H1 (cell line): ENCODE results near the gene PRKCA. TPM values are rescaled to one million over a fixed set of nuclear protein-coding genes. Genes with fewer than 3 reads are reported as not detected.

Source experiments
- CTCF ChIA-PET: fragments of 300-600 bp; sonication (Branson Sonifier 250); formaldehyde crosslinking; loops from one replicate; lab custom pipeline; 2021; ENCODE audit not compliant: partially characterized antibody; lab: Charles Lee
- POLR2A ChIA-PET: fragments of 300-600 bp; sonication (Branson Sonifier 250); formaldehyde crosslinking; loops from one replicate; lab custom pipeline; 2021; ENCODE audit warnings: inconsistent platforms; ENCODE audit not compliant: partially characterized antibody; lab: Charles Lee
- DNase-seq, 2 experiments: peaks; one replicate each; pipeline versions ENCODE4 v3.0.0 to v3.0.0-alpha.2; 2010 to 2022; ENCODE audit warnings: low spot score in 2 of 2, low read depth in 1 of 2, mixed read lengths in 1 of 2
- FAIRE-seq: peaks from 2 replicates; lab custom pipeline; 2011; peaks lifted over from hg19 to GRCh38; lab: Jason Lieb, UNC
- H2AFZ ChIP-seq: 2 replicates; pipeline ENCODE4 v1.8.1; 2012; ENCODE audit warnings: low read length, inconsistent platforms
- H2AK5ac ChIP-seq: 2 replicates; pipeline ENCODE4 v1.6.1; 2013; ENCODE audit warnings: low read depth, low read length
- H2BK120ac ChIP-seq: replicated peaks from 2 replicates; pipeline ENCODE3; 2013; ENCODE audit warnings: low read depth, low read length, inconsistent platforms
- H2BK12ac ChIP-seq: 2 replicates; pipeline ENCODE4 v1.6.1; 2013; ENCODE audit warnings: low read depth, low read length
- H2BK15ac ChIP-seq: 2 replicates; pipeline ENCODE4 v1.6.1; 2013; ENCODE audit warnings: low read length
- H2BK20ac ChIP-seq: 2 replicates; pipeline ENCODE4 v1.6.1; 2013; ENCODE audit warnings: low read length
- H2BK5ac ChIP-seq: 2 replicates; pipeline ENCODE4 v1.6.1; 2013; ENCODE audit warnings: low read depth, low read length
- H3K14ac ChIP-seq: 2 replicates; pipeline ENCODE4 v1.6.1; 2013; ENCODE audit warnings: inconsistent platforms; ENCODE audit not compliant: insufficient read length
- H3K18ac ChIP-seq: 2 replicates; pipeline ENCODE4 v1.6.1; 2013; ENCODE audit warnings: low read length; ENCODE audit errors: extremely low read depth
- H3K23ac ChIP-seq: 2 replicates; pipeline ENCODE4 v1.6.1; 2013; ENCODE audit warnings: inconsistent platforms; ENCODE audit not compliant: insufficient read length
- H3K23me2 ChIP-seq: 2 replicates; pipeline ENCODE4 v1.6.1; 2013; ENCODE audit warnings: low read depth, low read length
- H3K27ac ChIP-seq: 2 replicates; pipeline ENCODE4 v1.6.1; 2011; ENCODE audit warnings: low read depth, low read length, inconsistent platforms
- H3K27me3 ChIP-seq, 4 experiments: replicated peaks in 1 of 4; 1 replicate in 1 of 4; 2 replicates in 3 of 4; pipeline versions ENCODE4 v1.6.1 to v1.8.1; 2011 to 2013; ENCODE audit warnings: low read length in 3 of 4, mild to moderate bottlenecking in 3 of 4, inconsistent platforms in 2 of 4, mixed read lengths in 2 of 4, moderate library complexity in 1 of 4; ENCODE audit not compliant: control insufficient read depth in 3 of 4, insufficient read depth in 3 of 4; ENCODE audit errors: extremely low read depth in 1 of 4
- H3K36me3 ChIP-seq, 4 experiments: 2 replicates each; pipeline versions ENCODE4 v1.6.1 to v1.8.1; 2011 to 2013; ENCODE audit warnings: mild to moderate bottlenecking in 4 of 4, low read length in 3 of 4, moderate library complexity in 2 of 4, control low read depth in 1 of 4, inconsistent platforms in 1 of 4; ENCODE audit not compliant: insufficient read depth in 4 of 4, control insufficient read depth in 2 of 4
- H3K4ac ChIP-seq: replicated peaks from 2 replicates; pipeline ENCODE3; 2013; ENCODE audit warnings: low read length, low read depth, mixed read lengths, inconsistent platforms; ENCODE audit not compliant: insufficient read length
- H3K4me1 ChIP-seq, 4 experiments: replicated peaks in 1 of 4; 1 replicate in 1 of 4; 2 replicates in 3 of 4; pipeline versions ENCODE4 v1.6.1 to v1.8.1; 2011 to 2013; ENCODE audit warnings: low read length in 3 of 4, inconsistent platforms in 2 of 4, mixed read lengths in 1 of 4; ENCODE audit not compliant: insufficient read depth in 4 of 4, control insufficient read depth in 3 of 4
- H3K4me2 ChIP-seq, 2 experiments: 2 replicates each; pipeline versions ENCODE4 v1.6.1 to v1.8.1; 2011 to 2013; ENCODE audit warnings: low read depth in 2 of 2, low read length in 2 of 2, control low read depth in 1 of 2, inconsistent platforms in 1 of 2, mild to moderate bottlenecking in 1 of 2; ENCODE audit not compliant: insufficient read depth in 1 of 2
- H3K4me3 ChIP-seq, 4 experiments: fragments of 200-600, 300-600 bp in 1 of 4; sonication (generic), shearing (Covaris generic), sonication (Bioruptor Twin) in 1 of 4; 2 replicates each; pipeline versions ENCODE4 v1.5.1 to v1.8.1; 2011 to 2016; ENCODE audit warnings: low read length in 4 of 4, low read depth in 3 of 4, control low read depth in 2 of 4, inconsistent platforms in 2 of 4, mild to moderate bottlenecking in 2 of 4, mixed read lengths in 1 of 4, moderate library complexity in 1 of 4; ENCODE audit not compliant: insufficient read depth in 2 of 4; ENCODE audit errors: extremely low read depth in 1 of 4
- H3K56ac ChIP-seq: replicated peaks from 2 replicates; pipeline ENCODE3; 2013; ENCODE audit warnings: low read depth, mild to moderate bottlenecking, mixed read lengths, low read length, inconsistent platforms; ENCODE audit not compliant: insufficient read length
- H3K79me1 ChIP-seq: 2 replicates; pipeline ENCODE4 v1.6.1; 2013; ENCODE audit warnings: low read depth, low read length, control low read depth
- H3K79me2 ChIP-seq, 2 experiments: 2 replicates each; pipeline versions ENCODE4 v1.6.1 to v1.8.1; 2012 to 2013; ENCODE audit warnings: low read length in 2 of 2, mild to moderate bottlenecking in 2 of 2, inconsistent platforms in 1 of 2; ENCODE audit not compliant: insufficient read depth in 2 of 2, control insufficient read depth in 1 of 2
- H3K9ac ChIP-seq, 4 experiments: replicated peaks in 1 of 4; 1 replicate in 1 of 4; 2 replicates in 3 of 4; pipeline versions ENCODE4 v1.6.1 to v1.8.1; 2011 to 2013; ENCODE audit warnings: low read depth in 3 of 4, low read length in 3 of 4, control low read depth in 2 of 4, mild to moderate bottlenecking in 2 of 4, moderate library complexity in 2 of 4, inconsistent platforms in 1 of 4; ENCODE audit errors: extremely low read depth in 1 of 4
- H3K9me3 ChIP-seq, 2 experiments: 2 replicates each; pipeline versions ENCODE4 v1.6.1 to v1.8.1; 2012 to 2013; ENCODE audit warnings: mild to moderate bottlenecking in 2 of 2, moderate library complexity in 2 of 2, control low read depth in 1 of 2, inconsistent platforms in 1 of 2, low read depth in 1 of 2, low read length in 1 of 2, mixed read lengths in 1 of 2; ENCODE audit not compliant: insufficient read depth in 2 of 2
- H4K20me1 ChIP-seq, 2 experiments: replicated peaks in 1 of 2; 2 replicates each; pipeline versions ENCODE3 to v1.8.1; 2011 to 2013; ENCODE audit warnings: inconsistent platforms in 2 of 2, low read length in 2 of 2, mild to moderate bottlenecking in 1 of 2; ENCODE audit not compliant: insufficient read depth in 2 of 2, control insufficient read depth in 1 of 2
- H4K5ac ChIP-seq: 2 replicates; pipeline ENCODE4 v1.6.1; 2013; ENCODE audit warnings: low read length, low read depth, mixed read lengths, inconsistent platforms; ENCODE audit not compliant: insufficient read length
- H4K8ac ChIP-seq: 2 replicates; pipeline ENCODE4 v1.8.0; 2013; ENCODE audit warnings: mild to moderate bottlenecking, moderate library complexity, low read length, inconsistent platforms; ENCODE audit not compliant: insufficient read depth; ENCODE audit errors: extremely low read depth
- H4K91ac ChIP-seq: replicated peaks from 2 replicates; pipeline ENCODE3; 2013; ENCODE audit warnings: low read length, mixed read lengths, inconsistent platforms; ENCODE audit not compliant: insufficient read length
- CBX5 ChIP-seq: fragments of 300-800, 300-1000 bp; sonication (generic); IDR thresholded peaks from 2 replicates; pipeline ENCODE4 v1.7.1; 2016; ENCODE audit warnings: antibody characterized with exemption, low read length, low read depth
- CHD1 ChIP-seq: IDR thresholded peaks from 2 replicates; pipeline ENCODE4 v1.6.1; 2012; ENCODE audit warnings: low read depth, low read length, improper control_type of control experiment
- JUN ChIP-seq: IDR thresholded peaks from 2 replicates; pipeline ENCODE4 v1.6.1; 2011; ENCODE audit warnings: low read depth, mild to moderate bottlenecking, improper control_type of control experiment, low read length
- RBBP5 ChIP-seq: IDR thresholded peaks from 2 replicates; pipeline ENCODE4 v1.7.1; 2012; ENCODE audit warnings: low read depth, mild to moderate bottlenecking, inconsistent platforms, low read length, moderate library complexity, borderline replicate concordance
- SIN3A ChIP-seq, 2 experiments: IDR thresholded peaks in 1 of 2; conservative IDR thresholded peaks in 1 of 2; 2 replicates each; pipeline ENCODE4 v1.6.1; 2011 to 2012; ENCODE audit warnings: low read length in 2 of 2, improper control_type of control experiment in 1 of 2, low read depth in 1 of 2, mild to moderate bottlenecking in 1 of 2
- YY1 ChIP-seq: IDR thresholded peaks from 2 replicates; pipeline ENCODE4 v1.6.1; 2011; ENCODE audit warnings: low read depth, mild to moderate bottlenecking, low read length
- WGBS, 2 experiments: shearing (Covaris generic) in 1 of 2; methylation state at CpG; one replicate each; pipeline versions ENCODE4 v1.1.6 to v1.1.7; 2013 to 2015; ENCODE audit warnings: low lambda C conversion rate in 2 of 2, mixed read lengths in 2 of 2, inconsistent platforms in 1 of 2, low coverage in 1 of 2, missing lambda C conversion rate in 1 of 2; ENCODE audit not compliant: insufficient replicate concordance in 2 of 2, insufficient coverage in 1 of 2, insufficient read length in 1 of 2; ENCODE audit errors: extremely low coverage in 1 of 2, missing lambda C conversion rate in 1 of 2; 5-methylcytosine and 5-hydroxymethylcytosine counted together
- polyA plus RNA-seq, 7 experiments: library from polyadenylated mRNA; depleted of rRNA in 3 of 7; stranded (reverse) in 5 of 7; unstranded in 2 of 7; fragments of >200 nt in 5 of 7; fragments of 200-250 nt in 2 of 7; gene quantifications; 1 replicate in 5 of 7; 2 replicates in 1 of 7; 4 replicates in 1 of 7; pipeline versions ENCODE4 v1.2.1 to v1.2.3, GENCODE V29; 2011 to 2013; ENCODE audit warnings: missing spikeins in 2 of 7, mixed read lengths in 2 of 7
- total RNA-seq: library from RNA; stranded (reverse); fragmentation: NEBNext Ultra II Directional; extraction: Animal tissue kit (Norgen Biotek cat#: 25700); gene quantifications from 2 replicates; pipeline ENCODE4 v1.2.1, GENCODE V29; 2021

PRKCA gene
- total and polyA plus RNA-seq, 2 of the 8 experiments (the other 6 are each of a cell fraction or from before 2014, with no cell fraction given), result 5.8 to 17.8 TPM

DNA sequence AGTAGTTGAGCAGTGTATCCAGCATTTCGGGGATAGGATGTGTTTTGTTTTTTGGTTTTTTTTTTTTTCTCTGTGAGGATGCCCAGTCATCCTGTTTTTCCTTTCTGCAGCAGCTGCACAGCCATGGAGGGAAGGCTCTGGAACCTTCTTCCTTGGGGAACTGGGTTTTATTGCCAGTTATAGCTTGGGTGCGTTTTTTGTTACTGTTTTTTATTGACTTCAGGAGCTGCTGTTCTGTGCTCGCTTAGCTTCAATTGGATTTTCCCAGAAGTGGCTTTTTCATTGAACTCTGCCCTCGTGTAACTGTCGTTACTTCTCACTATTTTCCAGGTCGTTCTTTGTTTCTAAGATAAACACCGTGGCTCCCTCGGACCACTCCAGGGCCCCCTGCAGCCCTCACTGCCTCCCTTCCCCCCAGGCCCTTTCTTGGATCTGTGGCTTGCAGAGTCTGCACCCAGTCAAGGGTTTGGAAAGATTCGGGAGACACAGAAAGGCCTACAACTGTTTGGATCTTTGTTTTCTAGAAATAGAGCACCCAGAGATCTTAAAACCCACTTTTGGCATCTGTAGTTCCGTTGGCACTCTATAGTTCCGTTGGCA is 412.8 kb downstream of the PRKCA start:
- H3K14ac ChIP-seq, result no peak overlapping the region
- no peak overlapping the region for H3K4me3 ChIP-seq
- no peak overlapping the region for H2BK120ac ChIP-seq
- peaks cover 0 to 1% of the 10 kb centered on the region in 2 experiments for H4K20me1 ChIP-seq
- DNase-seq, result no peak
- no peak overlapping the region for H3K4me2 ChIP-seq
- POLR2A ChIA-PET, result no interaction called here
- H3K9ac ChIP-seq, result no peak overlapping the region
- WGBS, 2 experiments, result 65% methylated on average over 11 of the region's 11 CpGs; no CpG with 5 or more reads in 1 of the 2 experiments
- H3K27me3 ChIP-seq, result no peaks in the 10 kb centered on the region
- H3K18ac ChIP-seq, result no peak overlapping the region; the same call in 1 of the 2 replicates
- H3K56ac ChIP-seq, result no peak overlapping the region
- no peak overlapping the region for H2BK20ac ChIP-seq
- no peaks in the 10 kb centered on the region for H3K36me3 ChIP-seq
- no peak overlapping the region for H2BK12ac ChIP-seq
- no peak overlapping the region for H3K27ac ChIP-seq
- no peak for TF ChIP-seq JUN
- no peak for TF ChIP-seq CBX5
- no peak for TF ChIP-seq SIN3A (conservative IDR thresholded peaks at IDR 0.05 in 1 of 2, IDR thresholded peaks at IDR 0.05 in 1 of 2; ENCODE audit: low read depth in 1 of 2, low read length in 2 of 2)
- no peak for TF ChIP-seq CHD1
- TF ChIP-seq YY1, result no peak
- no peak for TF ChIP-seq RBBP5
- TF ChIP-seq, all 59 proteins: peak for 0
- no peaks in the 10 kb centered on the region for H3K79me1 ChIP-seq
- no peak overlapping the region for H2BK15ac ChIP-seq
- H3K4ac ChIP-seq, result no peak overlapping the region
- no peaks in the 10 kb centered on the region for H3K9me3 ChIP-seq
- CTCF ChIA-PET, result interaction anchor here (0.6 to 4.1 kb wide), 22 partner anchors 10 to 515 kb away, joined by 3 to 37 read pairs (median 5); no protein-coding TSS in a partner anchor
- no peak overlapping the region for H4K8ac ChIP-seq
- no peaks in the 10 kb centered on the region for H3K79me2 ChIP-seq
- no peak for FAIRE-seq
- no peak overlapping the region for H2AFZ ChIP-seq
- no peaks in the 10 kb centered on the region for H3K23me2 ChIP-seq
- H3K23ac ChIP-seq, result no peak overlapping the region
- H2BK5ac ChIP-seq, result no peak overlapping the region
- H3K4me1 ChIP-seq, result peaks cover 10 to 32% (median 16%) of the 10 kb centered on the region in 4 experiments
- no peak overlapping the region for H4K5ac ChIP-seq
- H2AK5ac ChIP-seq, result no peak overlapping the region
- no peak overlapping the region for H4K91ac ChIP-seq
